HG02798 (cell line): ENCODE measurements around the gene C1R.
"Not testable (repeated sequence)": the region's sequence is repeated elsewhere in the genome, so short reads cannot be mapped to it uniquely, and the experiment has no call there.

Experiments used
- ATAC-seq: cut with Tn5 transposase; IDR thresholded peaks from one replicate; pipeline ENCODE4 v1.9.1; 2021; ENCODE audit warnings: mild to moderate bottlenecking; ENCODE audit not compliant: unreplicated experiment, poor library complexity

The C1R gene

GRCh38 chr12:7121324-7121723 is 29.1 kb upstream of the C1R start:
- no peak for ATAC-seq

DNA sequence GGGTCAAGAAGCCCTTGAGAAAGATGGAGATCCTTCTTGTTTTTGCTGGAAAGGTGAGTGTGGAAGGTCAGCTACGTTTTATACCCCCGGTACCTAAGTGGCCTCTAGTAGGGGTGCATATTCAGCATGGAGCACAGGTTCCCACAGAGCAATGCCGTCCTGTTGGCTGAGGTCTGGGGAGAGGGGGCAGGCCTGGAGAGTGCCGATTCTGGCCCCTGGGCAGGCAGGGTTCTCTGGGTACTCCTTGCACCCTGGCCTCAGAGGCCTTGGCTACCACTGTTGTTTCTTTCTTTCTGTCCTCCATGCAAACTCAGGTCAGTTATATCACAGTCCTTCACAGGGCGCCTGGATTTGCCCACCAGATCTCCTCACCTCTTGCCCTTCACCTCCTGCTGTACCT is 27.9 kb upstream of the C1R start:
- no peak for ATAC-seq

DNA sequence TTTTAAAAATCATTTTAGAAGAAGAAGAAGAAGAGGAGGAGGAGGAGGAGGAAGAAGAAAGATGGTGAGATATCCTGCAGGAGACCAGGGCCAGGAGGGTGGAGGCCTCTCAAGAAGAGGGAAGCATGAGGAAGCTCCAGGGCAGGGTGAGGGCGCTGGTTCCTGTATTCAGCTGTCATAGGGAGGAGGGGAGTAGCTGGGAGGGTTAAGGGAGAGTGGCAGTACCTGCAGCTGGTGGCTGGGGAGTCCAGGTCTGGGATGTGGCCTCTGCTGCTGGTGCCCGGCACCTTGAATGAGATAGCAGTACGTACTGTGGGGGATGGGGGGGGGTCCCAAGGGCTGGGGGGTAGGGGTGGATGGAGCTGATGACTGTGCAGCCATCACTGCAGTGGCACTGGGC is 26.6 kb upstream of the C1R start:
- no peak for ATAC-seq

- ATAC-seq = no peak
Measured at GRCh38 chr12:7117670-7118069, 25.4 kb upstream of the C1R start.

GRCh38 chr12:7116916-7117315 is 24.7 kb upstream of the C1R start:
- no peak for ATAC-seq

DNA sequence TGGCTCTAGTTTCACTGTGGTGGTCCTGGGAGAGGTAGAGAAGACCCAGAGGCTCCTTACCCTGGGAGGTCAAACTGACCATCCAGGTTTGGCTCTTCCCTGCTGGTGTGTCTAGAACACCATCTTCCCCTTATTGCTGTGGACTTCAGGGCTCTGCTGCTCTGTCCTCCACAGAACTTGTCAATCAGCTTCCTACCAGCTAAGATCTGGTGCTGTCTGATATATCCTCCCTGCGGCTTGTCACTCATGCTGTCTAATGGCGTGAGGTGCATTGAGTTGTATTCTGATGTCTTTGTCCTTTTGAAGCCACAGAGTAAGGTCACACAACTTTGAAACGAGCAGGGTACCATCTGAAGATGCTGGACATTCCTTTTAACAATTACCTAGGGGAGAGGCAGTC is 24.0 kb upstream of the C1R start:
- ATAC-seq = no peak

GRCh38 chr12:7114851-7115250 is 22.6 kb upstream of the C1R start:
- no peak for ATAC-seq

- no peak for ATAC-seq
Measured at GRCh38 chr12:7114008-7114407, 21.8 kb upstream of the C1R start.

DNA sequence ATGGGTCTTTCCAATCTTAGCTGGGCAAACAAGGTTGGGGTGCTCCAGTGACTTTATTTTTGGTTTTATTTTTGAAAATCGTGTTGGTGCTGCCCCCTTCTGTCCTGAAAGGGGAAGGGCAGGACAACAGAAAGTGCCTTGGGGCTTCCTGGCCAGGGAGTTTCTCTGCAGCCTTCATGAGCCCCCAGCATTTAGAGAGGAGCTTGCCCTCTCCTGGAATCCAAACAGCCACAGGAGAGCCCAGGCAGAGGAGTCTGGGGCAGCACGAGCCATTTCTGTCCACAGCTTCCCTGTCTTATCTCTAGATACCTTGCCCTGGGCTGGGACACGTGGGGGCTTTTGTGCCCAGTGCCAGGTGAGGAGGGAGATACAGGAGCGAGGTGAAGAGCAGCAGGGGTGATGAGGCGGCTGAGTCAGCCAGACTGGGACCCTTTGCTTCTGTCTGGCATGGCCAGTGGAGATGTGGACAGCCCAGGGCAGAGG is 21.2 kb upstream of the C1R start:
- ATAC-seq = no peak

- ATAC-seq = no peak
Measured at GRCh38 chr12:7112041-7112440, 19.8 kb upstream of the C1R start.

- no peak for ATAC-seq
Measured at GRCh38 chr12:7110661-7111060, 18.4 kb upstream of the C1R start.

DNA sequence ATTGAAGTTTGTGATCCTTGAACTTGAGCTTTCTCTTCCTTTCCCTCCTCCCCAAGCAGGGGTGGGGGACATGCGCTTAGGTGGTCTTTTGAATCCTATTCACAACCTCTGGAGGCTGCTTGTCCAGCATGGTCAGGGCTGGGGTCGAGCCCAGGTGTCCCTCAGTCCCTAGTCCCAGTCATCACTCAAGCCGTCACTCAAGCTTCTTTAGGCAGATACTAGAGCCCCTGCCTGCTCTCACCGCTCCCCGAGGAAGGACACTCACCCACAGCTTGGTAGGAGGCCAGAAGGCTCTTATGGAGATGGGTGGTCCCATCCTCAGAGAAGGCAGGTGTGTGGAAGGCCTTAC is 17.3 kb upstream of the C1R start:
- ATAC-seq = no peak

- peak; percentile 39 for ATAC-seq
Measured at GRCh38 chr12:7108796-7109571, 16.7 kb upstream of the C1R start, which contains the start of gene C1RL. Gene C1RL, minus strand, starts transcription at chr12:7109214. Its CDS starts 34 bp downstream, at chr12:7109180.

DNA sequence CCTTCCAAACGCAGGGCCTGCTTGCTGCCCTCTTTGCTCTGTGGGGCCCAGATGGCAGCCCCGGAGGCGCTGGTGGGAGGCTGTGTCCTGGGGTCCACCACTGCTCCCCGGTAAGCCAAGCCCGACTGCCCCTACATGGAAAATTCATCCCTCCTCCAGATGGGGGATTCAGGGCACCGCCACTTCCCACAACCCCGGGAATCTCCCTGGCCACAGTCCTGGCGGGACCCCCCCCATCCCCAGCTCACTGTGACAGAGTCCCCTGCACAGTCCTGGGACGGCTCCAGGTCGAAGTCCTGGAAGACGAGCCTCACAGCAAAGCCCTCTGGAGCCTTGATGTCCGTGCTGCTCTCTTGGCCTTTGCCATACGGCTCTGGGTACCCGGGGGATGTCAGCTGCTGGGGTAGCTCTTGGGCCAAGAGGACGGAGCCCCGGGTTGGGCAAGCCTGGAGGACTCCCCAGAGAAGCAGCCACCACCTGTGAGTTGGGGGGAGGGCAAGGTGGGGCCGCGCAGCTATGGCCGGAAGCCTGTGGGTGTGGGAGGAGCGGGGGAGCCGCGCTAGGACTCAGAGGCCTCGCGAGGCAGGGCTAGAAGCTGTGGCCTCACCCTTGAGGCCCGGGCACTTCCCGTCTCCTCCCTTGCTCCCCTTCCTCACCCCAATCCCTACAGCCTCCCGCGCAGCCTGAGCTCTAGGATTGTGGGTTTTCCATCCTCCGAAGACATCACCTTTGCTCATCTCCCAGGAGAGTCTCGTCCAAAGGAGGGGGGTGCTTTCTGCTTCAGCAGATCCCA is 16.0 kb upstream of the C1R start:
- ATAC-seq = peak; percentile 93

DNA sequence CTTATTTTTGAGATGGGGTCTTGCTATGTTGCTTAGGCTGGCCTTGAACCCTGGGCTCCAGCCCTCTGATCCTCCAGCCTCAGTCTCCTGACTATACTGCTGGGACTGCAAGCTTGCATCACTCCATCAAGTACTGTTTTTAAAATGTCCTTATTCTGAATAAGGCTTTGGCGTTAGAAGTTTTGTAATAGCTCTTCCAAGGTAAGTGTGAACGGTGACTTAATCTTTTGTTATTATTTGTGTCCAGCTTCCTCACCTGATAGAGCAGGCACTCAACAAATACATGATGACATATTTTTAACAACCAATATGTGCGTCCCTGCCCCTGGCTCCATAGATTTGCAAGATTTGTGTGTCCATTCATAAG is 15.4 kb upstream of the C1R start:
- no peak for ATAC-seq

GRCh38 chr12:7107181-7107580 is 14.9 kb upstream of the C1R start:
- not testable (repeated sequence) for ATAC-seq

DNA sequence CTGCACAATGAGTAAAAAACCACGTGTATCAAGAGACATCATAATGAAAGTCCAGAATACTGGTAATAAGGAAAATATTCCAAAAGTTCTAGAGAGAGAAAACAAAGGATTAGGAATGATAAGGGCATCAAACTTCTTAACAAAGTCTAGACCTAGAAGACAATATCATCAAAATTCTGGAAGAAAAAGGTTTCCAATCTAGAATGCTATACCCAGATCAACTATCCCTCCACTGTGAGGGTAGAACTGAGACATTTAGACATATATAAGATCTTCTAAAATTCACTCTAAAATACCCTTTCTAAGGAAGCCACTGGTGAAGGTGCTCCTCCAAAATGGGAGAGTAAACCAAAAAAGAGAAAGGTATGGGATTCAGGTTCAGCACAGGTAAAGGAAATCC is 13.8 kb upstream of the C1R start:
- ATAC-seq = no peak

- ATAC-seq = no peak
Measured at GRCh38 chr12:7103837-7104584, 11.8 kb upstream of the C1R start.

- no peak for ATAC-seq
Measured at GRCh38 chr12:7102582-7102981, 10.3 kb upstream of the C1R start.

- no peak for ATAC-seq
Measured at GRCh38 chr12:7101694-7102131, 9.5 kb upstream of the C1R start.
